ENCODE measurements around the gene LRP1B. TPM values are rescaled to one million over a fixed set of nuclear protein-coding genes. Genes with fewer than 3 reads are reported as not detected.

Gene LRP1B
- total and polyA plus RNA-seq, 5 donors from 2014 or later = not detected

GRCh38 chr2:140744379-140744778 is 1386.4 kb downstream of the LRP1B start:
- Histone ChIP-seq H3K27ac (ENCODE audit: insufficient read depth, low read length, poor library complexity, severe bottlenecking) (no peak overlapping the region), H3K27me3 (ENCODE audit: control insufficient read depth, insufficient read depth, low read length) (no peaks in the 10 kb centered on the region), H3K4me1 (ENCODE audit: control insufficient read depth, insufficient read depth, low read length, poor library complexity, severe bottlenecking) (no peaks in the 10 kb centered on the region), H3K4me3 (ENCODE audit: low read depth, low read length) (no peak overlapping the region), H3K9me3 (ENCODE audit: control insufficient read depth in 2 of 2, low read length in 2 of 2) (no peaks in the 10 kb centered on the region), H3K36me3 (ENCODE audit: control insufficient read depth, insufficient read depth, low read length) (no peaks in the 10 kb centered on the region)
- Mint-ChIP-seq H3K4me3 (no peak overlapping the region), H3K27ac (no peak overlapping the region), H3K27me3 (no peaks in the 10 kb centered on the region), H3K9me3 (peaks cover 0 to 25% (median 5%) of the 10 kb centered on the region in 7 donors), H3K36me3 (no peaks in the 10 kb centered on the region), H3K4me1 (no peaks in the 10 kb centered on the region)
- no peak for ATAC-seq (ENCODE audit: low read depth in 2 of 2)
- DNase-seq = no peak

DNA sequence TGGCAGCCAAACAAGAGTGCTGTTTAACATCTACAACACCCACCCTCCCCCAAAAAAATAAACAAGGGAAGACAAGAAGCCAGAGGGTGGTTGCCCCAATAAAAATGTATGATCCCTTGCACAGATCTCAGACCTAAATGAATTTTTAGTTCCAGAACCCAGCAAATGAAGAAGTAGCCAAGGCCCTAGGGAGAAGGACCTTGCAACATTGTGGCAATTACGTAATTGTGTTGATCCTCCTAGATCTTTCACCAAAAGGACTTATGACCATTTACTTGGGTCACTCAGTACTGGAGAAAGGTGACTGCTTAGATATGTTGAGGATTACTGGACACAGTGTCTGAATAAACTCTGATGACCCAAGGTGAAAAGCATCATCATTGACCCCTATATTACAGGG is 1393.8 kb downstream of the LRP1B start:
- no peaks in the 10 kb centered on the region for H3K36me3 Mint-ChIP-seq
- H3K4me3 Mint-ChIP-seq = no peak overlapping the region
- no peak for ATAC-seq (ENCODE audit: low read depth in 2 of 2)
- H3K27ac ChIP-seq (ENCODE audit: insufficient read depth, low read length, poor library complexity, severe bottlenecking) = no peak overlapping the region
- H3K9me3 ChIP-seq (ENCODE audit: control insufficient read depth in 2 of 2, low read length in 2 of 2) = no peaks in the 10 kb centered on the region
- no peaks in the 10 kb centered on the region for H3K27me3 ChIP-seq (ENCODE audit: control insufficient read depth, insufficient read depth, low read length)
- no peaks in the 10 kb centered on the region for H3K27me3 Mint-ChIP-seq
- no peak for DNase-seq
- H3K4me3 ChIP-seq (ENCODE audit: low read depth, low read length) = no peak overlapping the region
- no peaks in the 10 kb centered on the region for H3K36me3 ChIP-seq (ENCODE audit: control insufficient read depth, insufficient read depth, low read length)
- peaks cover 0 to 32% (median 8%) of the 10 kb centered on the region in 7 donors for H3K9me3 Mint-ChIP-seq
- H3K27ac Mint-ChIP-seq = no peak overlapping the region
- no peaks in the 10 kb centered on the region for H3K4me1 ChIP-seq (ENCODE audit: control insufficient read depth, insufficient read depth, low read length, poor library complexity, severe bottlenecking)
- H3K4me1 Mint-ChIP-seq = no peaks in the 10 kb centered on the region

GRCh38 chr2:140734992-140735391 is 1395.8 kb downstream of the LRP1B start:
- H3K9me3 Mint-ChIP-seq = peaks cover 0 to 31% (median 9%) of the 10 kb centered on the region in 7 donors

DNA sequence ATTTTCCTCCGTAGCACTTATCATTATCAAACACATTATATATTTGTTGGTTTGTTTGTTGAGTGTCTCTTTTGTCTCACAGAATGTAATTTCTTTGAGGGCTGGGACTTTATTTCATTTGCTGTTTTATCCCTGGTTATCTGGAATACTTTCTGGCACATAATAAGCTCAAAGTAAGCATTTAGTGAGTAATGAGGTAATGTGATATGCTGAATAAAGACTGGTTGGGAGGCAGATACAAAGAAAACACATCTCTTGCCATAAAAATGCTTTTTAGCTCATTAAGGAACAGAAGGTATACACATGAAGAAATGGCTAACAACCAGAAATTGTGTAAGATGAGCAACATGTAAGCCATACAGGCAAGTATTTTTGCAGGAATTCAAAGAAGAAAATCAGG is 1411.8 kb downstream of the LRP1B start:
- Mint-ChIP-seq H3K27me3 (no peaks in the 10 kb centered on the region), H3K4me3 (no peak overlapping the region), H3K27ac (no peak overlapping the region), H3K9me3 (peaks cover 4 to 22% (median 6%) of the 10 kb centered on the region in 7 donors), H3K4me1 (no peaks in the 10 kb centered on the region), H3K36me3 (no peaks in the 10 kb centered on the region)
- ATAC-seq (ENCODE audit: low read depth in 2 of 2) = no peak
- DNase-seq = no peak
- no peaks in the 10 kb centered on the region for H3K4me1 ChIP-seq (ENCODE audit: control insufficient read depth, insufficient read depth, low read length, poor library complexity, severe bottlenecking)
- H3K36me3 ChIP-seq (ENCODE audit: control insufficient read depth, insufficient read depth, low read length) = no peaks in the 10 kb centered on the region
- no peak overlapping the region for H3K27ac ChIP-seq (ENCODE audit: insufficient read depth, low read length, poor library complexity, severe bottlenecking)
- no peaks in the 10 kb centered on the region for H3K9me3 ChIP-seq (ENCODE audit: control insufficient read depth in 2 of 2, low read length in 2 of 2)
- no peaks in the 10 kb centered on the region for H3K27me3 ChIP-seq (ENCODE audit: control insufficient read depth, insufficient read depth, low read length)
- H3K4me3 ChIP-seq (ENCODE audit: low read depth, low read length) = no peak overlapping the region

More at GRCh38 chr2:140734992-140735391, 1395.8 kb downstream of the LRP1B start:
- no peaks in the 10 kb centered on the region for H3K27me3 ChIP-seq (ENCODE audit: control insufficient read depth, insufficient read depth, low read length)
- ATAC-seq (ENCODE audit: low read depth in 2 of 2) (no peak), DNase-seq (no peak)
- H3K4me3 ChIP-seq (ENCODE audit: low read depth, low read length) = no peak overlapping the region
- Mint-ChIP-seq H3K36me3 (no peaks in the 10 kb centered on the region), H3K27ac (no peak overlapping the region), H3K27me3 (no peaks in the 10 kb centered on the region), H3K4me1 (no peaks in the 10 kb centered on the region), H3K4me3 (no peak overlapping the region)
- no peaks in the 10 kb centered on the region for H3K36me3 ChIP-seq (ENCODE audit: control insufficient read depth, insufficient read depth, low read length)
- H3K27ac ChIP-seq (ENCODE audit: insufficient read depth, low read length, poor library complexity, severe bottlenecking) = no peak overlapping the region
- H3K4me1 ChIP-seq (ENCODE audit: control insufficient read depth, insufficient read depth, low read length, poor library complexity, severe bottlenecking) = no peaks in the 10 kb centered on the region
- H3K9me3 ChIP-seq (ENCODE audit: control insufficient read depth in 2 of 2, low read length in 2 of 2) = peaks cover 0 to 4% of the 10 kb centered on the region in 2 experiments

DNA sequence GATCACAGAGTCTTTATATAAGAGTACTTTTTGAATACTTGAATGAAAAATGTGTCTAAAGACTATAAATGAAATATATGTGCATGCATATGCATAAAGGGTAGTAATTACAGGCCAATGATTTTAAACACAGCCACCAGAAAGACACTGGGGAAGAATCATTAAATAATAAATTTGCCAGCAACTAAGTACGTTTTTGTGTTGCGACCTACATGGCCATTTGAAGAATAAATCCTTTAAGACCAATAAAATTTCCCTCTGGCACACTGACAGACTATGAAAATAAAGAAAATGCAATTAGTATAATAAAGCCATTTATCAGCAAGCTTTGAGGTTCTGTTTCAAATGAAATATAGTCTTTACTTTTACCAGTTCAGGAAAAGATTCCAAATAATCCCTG is 1413.3 kb downstream of the LRP1B start:
- Histone ChIP-seq H3K36me3 (ENCODE audit: control insufficient read depth, insufficient read depth, low read length) (no peaks in the 10 kb centered on the region), H3K4me1 (ENCODE audit: control insufficient read depth, insufficient read depth, low read length, poor library complexity, severe bottlenecking) (no peaks in the 10 kb centered on the region), H3K9me3 (ENCODE audit: control insufficient read depth in 2 of 2, low read length in 2 of 2) (peaks cover 0 to 2% of the 10 kb centered on the region in 2 experiments), H3K4me3 (ENCODE audit: low read depth, low read length) (no peak overlapping the region), H3K27ac (ENCODE audit: insufficient read depth, low read length, poor library complexity, severe bottlenecking) (no peak overlapping the region), H3K27me3 (ENCODE audit: control insufficient read depth, insufficient read depth, low read length) (no peaks in the 10 kb centered on the region)
- H3K9me3 Mint-ChIP-seq = peaks cover 4 to 15% (median 7%) of the 10 kb centered on the region in 7 donors
- ATAC-seq (ENCODE audit: low read depth in 2 of 2) (no peak), DNase-seq (no peak)
- H3K27ac Mint-ChIP-seq = no peak overlapping the region
- H3K4me1 Mint-ChIP-seq = no peaks in the 10 kb centered on the region
- no peaks in the 10 kb centered on the region for H3K27me3 Mint-ChIP-seq
- no peak overlapping the region for H3K4me3 Mint-ChIP-seq
- no peaks in the 10 kb centered on the region for H3K36me3 Mint-ChIP-seq

GRCh38 chr2:140714586-140714985 is 1416.2 kb downstream of the LRP1B start:
- H3K27ac Mint-ChIP-seq = no peak overlapping the region
- ATAC-seq (ENCODE audit: low read depth in 2 of 2) (no peak), DNase-seq (no peak)
- H3K9me3 Mint-ChIP-seq = peaks cover 3 to 13% (median 6%) of the 10 kb centered on the region in 7 donors
- H3K27me3 Mint-ChIP-seq = no peaks in the 10 kb centered on the region
- Histone ChIP-seq H3K4me3 (ENCODE audit: low read depth, low read length) (no peak overlapping the region), H3K4me1 (ENCODE audit: control insufficient read depth, insufficient read depth, low read length, poor library complexity, severe bottlenecking) (no peaks in the 10 kb centered on the region), H3K36me3 (ENCODE audit: control insufficient read depth, insufficient read depth, low read length) (no peaks in the 10 kb centered on the region), H3K27ac (ENCODE audit: insufficient read depth, low read length, poor library complexity, severe bottlenecking) (no peak overlapping the region), H3K9me3 (ENCODE audit: control insufficient read depth in 2 of 2, low read length in 2 of 2) (peaks cover 0 to 2% of the 10 kb centered on the region in 2 experiments), H3K27me3 (ENCODE audit: control insufficient read depth, insufficient read depth, low read length) (no peaks in the 10 kb centered on the region)
- H3K36me3 Mint-ChIP-seq = no peaks in the 10 kb centered on the region
- H3K4me1 Mint-ChIP-seq = no peaks in the 10 kb centered on the region
- no peak overlapping the region for H3K4me3 Mint-ChIP-seq

GRCh38 chr2:140711867-140712266 is 1418.9 kb downstream of the LRP1B start:
- no peak for DNase-seq
- no peaks in the 10 kb centered on the region for H3K36me3 ChIP-seq (ENCODE audit: control insufficient read depth, insufficient read depth, low read length)
- H3K4me1 ChIP-seq (ENCODE audit: control insufficient read depth, insufficient read depth, low read length, poor library complexity, severe bottlenecking) = no peaks in the 10 kb centered on the region
- Mint-ChIP-seq H3K4me1 (no peaks in the 10 kb centered on the region), H3K27me3 (no peaks in the 10 kb centered on the region), H3K27ac (no peak overlapping the region), H3K36me3 (no peaks in the 10 kb centered on the region), H3K9me3 (peaks cover 0 to 13% (median 5%) of the 10 kb centered on the region in 7 donors), H3K4me3 (no peak overlapping the region)
- no peak for ATAC-seq (ENCODE audit: low read depth in 2 of 2)
- H3K27me3 ChIP-seq (ENCODE audit: control insufficient read depth, insufficient read depth, low read length) = no peaks in the 10 kb centered on the region
- H3K9me3 ChIP-seq (ENCODE audit: control insufficient read depth in 2 of 2, low read length in 2 of 2) = peaks cover 0 to 2% of the 10 kb centered on the region in 2 experiments
- no peak overlapping the region for H3K4me3 ChIP-seq (ENCODE audit: low read depth, low read length)
- H3K27ac ChIP-seq (ENCODE audit: insufficient read depth, low read length, poor library complexity, severe bottlenecking) = no peak overlapping the region

- H3K4me1 Mint-ChIP-seq = no peaks in the 10 kb centered on the region
- H3K36me3 ChIP-seq (ENCODE audit: control insufficient read depth, insufficient read depth, low read length) = no peaks in the 10 kb centered on the region
- no peaks in the 10 kb centered on the region for H3K36me3 Mint-ChIP-seq
- H3K27ac Mint-ChIP-seq = no peak overlapping the region
- H3K9me3 ChIP-seq (ENCODE audit: control insufficient read depth in 2 of 2, low read length in 2 of 2) = peaks cover 0 to 2% of the 10 kb centered on the region in 2 experiments
- H3K4me3 ChIP-seq (ENCODE audit: low read depth, low read length) = no peak overlapping the region
- H3K4me3 Mint-ChIP-seq = no peak overlapping the region
- ATAC-seq (ENCODE audit: low read depth in 2 of 2) (no peak), DNase-seq (no peak)
- H3K9me3 Mint-ChIP-seq = peaks cover 0 to 4% (median 0%) of the 10 kb centered on the region in 7 donors
- no peaks in the 10 kb centered on the region for H3K27me3 ChIP-seq (ENCODE audit: control insufficient read depth, insufficient read depth, low read length)
- no peaks in the 10 kb centered on the region for H3K4me1 ChIP-seq (ENCODE audit: control insufficient read depth, insufficient read depth, low read length, poor library complexity, severe bottlenecking)
- H3K27me3 Mint-ChIP-seq = no peaks in the 10 kb centered on the region
- H3K27ac ChIP-seq (ENCODE audit: insufficient read depth, low read length, poor library complexity, severe bottlenecking) = no peak overlapping the region
Measured at GRCh38 chr2:140701726-140702125, 1429.1 kb downstream of the LRP1B start.

Measured in CD4-positive, CD25-positive, alpha-beta regulatory T cell (primary cell).